ENCODE data around the gene LYPD5.

The LYPD5 gene

DNA sequence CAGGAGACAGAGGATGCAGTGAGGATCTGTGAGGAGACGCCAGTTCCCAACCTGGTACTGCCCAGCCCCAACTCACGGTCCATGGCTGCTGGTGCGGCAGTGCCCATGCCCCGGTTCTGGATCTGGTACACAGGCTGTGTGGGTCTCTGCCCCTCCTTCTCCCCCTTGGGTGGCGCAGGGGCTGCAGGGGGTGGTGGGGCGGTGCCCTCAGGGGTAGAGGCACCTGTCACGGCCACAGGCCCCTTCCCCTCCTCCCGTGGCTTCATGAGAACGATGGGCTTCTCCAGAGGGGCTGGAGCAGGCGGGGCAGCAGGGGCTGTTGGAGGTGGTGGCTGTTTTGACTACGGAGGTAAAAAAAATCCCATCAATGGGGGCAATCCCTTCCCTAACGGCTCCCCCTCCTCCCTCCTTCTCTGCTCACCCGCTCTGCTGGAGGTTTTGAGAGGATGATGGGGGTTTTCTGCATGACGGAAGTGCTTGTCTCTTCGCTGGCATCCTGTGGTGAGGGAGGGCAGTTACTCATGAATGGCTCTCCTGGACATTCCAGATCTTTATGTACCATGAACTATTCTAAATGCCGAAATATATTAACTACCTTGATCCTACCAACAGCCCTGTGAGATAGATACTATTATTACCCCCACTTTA is 54.6 kb downstream of the LYPD5 start:
- no peak for TF ChIP-seq TEAD4 (IDR thresholded peaks at IDR 0.05)
